GM19351 (cell line): ENCODE data around the gene TNS3.

Source experiments
- ATAC-seq: cut with Tn5 transposase; IDR thresholded peaks from one replicate; pipeline ENCODE4 v1.9.1; 2021; ENCODE audit warnings: mild to moderate bottlenecking, moderate library complexity; ENCODE audit not compliant: unreplicated experiment

TNS3 gene

DNA sequence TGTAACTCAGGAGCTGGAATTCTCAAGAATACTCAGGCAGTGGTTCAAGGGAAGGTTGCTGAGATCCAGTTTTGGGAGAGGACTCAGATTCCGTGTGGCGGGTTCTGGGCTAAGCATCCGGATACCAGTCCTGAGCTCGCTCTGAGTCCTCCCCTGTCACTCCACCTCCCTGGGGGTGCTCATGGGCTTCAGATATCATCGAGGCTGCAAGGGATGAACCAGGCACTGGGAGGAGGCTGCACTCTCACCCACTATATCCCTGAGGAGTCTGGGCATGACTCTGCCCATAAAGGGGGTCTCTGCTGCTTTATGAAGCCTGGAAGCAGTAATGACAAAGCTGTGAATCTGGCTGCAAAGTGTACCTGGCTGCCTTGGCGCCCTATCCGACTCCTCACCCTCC is 188.5 kb downstream of the TNS3 start:
- no peak for ATAC-seq

- no peak for ATAC-seq
These were observed 189.6 kb downstream of the TNS3 start for GRCh38 chr7:47392241-47392759.

- ATAC-seq, result no peak
These were observed 190.2 kb downstream of the TNS3 start for GRCh38 chr7:47391726-47392125.

DNA sequence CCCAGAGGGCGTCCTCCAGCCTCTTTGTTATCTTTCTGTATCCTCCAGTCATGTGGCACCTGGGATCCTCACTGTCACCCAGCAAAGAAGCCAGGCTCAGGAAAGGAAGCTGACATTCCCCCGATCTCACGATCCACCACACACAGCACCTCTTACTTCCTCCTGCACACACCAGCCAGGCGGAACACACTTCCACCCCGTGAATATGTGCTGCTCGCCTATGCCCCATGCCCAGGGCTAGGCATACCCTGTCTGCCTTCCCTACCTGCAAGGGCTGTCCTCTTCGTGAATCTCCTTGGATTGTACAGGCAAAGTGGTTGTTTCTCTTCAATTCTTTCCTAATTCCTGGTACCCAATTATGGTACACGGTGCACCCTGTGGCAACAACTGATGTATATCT is 191.0 kb downstream of the TNS3 start:
- ATAC-seq, result no peak

- ATAC-seq, result no peak
These were observed 191.8 kb downstream of the TNS3 start for GRCh38 chr7:47389923-47390630.

- ATAC-seq, result no peak
These were observed 192.6 kb downstream of the TNS3 start for GRCh38 chr7:47389171-47389922.

DNA sequence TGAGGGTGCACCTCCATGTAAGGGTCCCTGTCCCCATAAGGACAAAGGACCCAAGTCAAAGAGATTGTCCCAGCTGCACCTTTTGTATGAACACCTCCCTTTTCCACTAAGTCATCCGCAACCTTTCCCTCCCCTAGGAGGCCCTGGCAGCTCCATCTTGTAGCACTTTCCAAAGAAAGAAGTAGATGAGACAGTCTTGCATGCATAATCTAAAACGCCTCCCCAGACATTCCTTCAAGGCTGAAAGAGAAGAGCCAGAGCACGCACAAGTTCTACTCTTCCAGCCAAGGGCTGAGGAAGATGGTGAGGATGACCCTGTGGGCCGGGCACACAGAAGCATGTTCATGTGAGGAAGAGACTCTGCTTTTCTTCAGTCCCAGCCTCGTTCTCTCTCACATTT is 194.4 kb downstream of the TNS3 start:
- no peak for ATAC-seq

GRCh38 chr7:47386273-47386835 is 195.6 kb downstream of the TNS3 start:
- no peak for ATAC-seq

DNA sequence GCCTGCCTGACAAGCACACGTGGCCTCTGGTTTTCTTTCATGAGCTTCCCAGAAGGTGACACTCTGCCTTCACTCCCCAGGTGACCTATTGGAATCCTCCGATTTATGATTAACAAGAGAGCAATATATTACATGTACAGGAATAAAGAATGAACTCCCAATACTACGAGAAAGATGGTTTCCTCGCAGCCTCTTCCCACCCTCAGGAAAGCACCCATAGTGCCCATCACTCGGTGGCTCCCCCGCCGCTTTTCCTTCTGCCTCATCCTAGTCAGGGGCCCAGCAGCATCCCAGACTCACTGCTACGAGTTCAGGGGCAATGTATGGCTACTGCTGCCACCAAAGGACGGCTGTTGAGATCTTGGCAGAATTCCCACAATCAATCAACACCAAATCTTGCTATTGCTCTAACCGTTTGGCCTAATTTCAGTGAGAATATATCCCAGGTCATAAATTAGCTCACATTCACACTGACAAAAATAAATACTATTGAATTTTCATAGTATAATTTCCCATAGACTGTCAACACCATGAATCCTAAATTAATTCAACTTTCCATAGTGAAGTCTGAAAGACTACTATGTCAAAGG is 196.3 kb downstream of the TNS3 start:
- no peak for ATAC-seq

DNA sequence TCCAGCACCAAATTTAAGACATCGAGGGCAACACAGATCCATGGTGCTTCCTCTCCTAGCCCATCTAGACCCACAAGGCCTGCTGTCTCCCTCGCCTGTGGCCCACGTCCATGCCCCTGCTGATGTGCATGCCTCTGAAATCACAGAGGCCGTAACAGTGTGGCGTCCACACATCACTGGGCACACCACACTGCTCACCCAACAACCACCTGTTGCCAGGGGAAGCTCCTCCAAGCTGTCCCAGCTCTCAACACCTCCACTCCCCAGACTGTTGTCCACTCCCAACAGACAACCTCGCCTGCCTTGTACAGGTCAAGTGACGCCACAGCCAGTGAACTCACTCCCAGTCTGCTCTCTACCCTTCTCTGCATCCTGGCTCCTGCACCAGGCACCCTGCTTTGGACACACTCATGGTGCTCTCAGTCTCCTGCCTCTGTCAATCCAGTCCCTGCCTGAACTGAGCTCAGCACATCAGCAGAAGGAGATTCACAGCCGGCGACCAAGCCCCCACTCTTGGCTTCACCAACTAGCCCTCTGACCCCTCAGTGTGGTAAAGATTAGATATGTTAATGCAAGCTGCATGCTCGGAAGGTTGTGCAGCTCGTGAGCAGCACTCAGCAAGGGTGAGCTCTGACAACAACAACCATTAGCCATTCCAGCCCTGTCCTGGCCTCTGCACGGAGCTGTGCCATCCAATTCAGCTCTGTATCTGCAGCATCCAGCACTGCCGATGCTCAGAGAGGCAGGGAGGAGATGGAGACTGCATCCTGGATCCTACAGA is 197.0 kb downstream of the TNS3 start:
- ATAC-seq, result no peak

DNA sequence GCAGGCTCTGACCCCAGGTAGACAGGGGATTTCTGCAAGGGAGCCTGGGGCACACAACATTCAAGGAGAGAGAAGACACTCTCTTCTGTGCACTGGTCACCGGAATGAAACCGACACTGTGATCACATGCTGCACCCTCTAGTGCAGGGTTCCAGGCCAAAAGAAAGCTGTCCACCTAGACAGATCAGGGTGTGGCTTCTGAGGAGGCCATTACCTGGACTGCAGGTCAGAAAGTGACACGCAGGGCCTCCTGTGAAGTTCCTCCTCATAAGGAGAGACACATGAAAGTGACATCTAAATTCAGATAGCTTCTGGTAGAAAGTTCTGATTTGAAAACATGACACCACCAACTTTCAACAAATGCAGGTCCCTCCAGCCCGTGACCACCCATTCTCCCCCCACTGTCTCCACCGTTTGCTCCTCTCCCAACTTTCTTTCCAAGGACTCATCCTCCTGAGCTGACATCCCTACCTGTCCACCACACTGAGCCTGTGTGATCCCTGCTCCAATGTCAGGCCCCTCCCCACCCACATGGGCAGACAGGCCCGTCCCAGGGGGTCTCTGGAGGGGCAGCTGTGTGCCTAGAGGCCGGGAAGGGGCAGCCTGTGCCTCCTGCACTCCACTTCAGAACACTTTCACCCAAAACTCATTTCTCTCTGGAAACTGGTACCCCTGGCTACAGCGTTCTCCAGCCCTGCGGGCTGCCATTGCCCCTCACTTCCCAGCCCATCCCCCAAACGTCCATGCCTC is 198.0 kb downstream of the TNS3 start:
- ATAC-seq, result no peak

DNA sequence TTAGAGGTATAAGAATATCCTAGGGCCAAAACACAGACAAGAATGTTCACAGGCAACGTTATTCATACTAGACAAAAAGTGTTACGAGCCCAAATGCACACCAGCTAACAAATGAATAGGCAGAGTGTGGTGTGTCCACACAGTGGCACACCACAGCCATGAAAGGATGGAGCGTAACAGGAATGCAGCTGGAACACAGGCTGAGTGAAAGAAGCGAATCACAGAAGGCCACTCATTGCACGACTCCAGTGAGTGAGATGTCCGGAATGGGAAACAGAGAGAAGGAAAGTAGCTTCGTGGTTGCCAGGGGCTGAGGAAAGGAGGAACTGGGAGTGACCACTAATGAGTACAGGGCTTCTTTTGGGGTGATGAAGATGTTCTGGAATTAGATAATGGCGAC is 198.8 kb downstream of the TNS3 start:
- ATAC-seq, result no peak

DNA sequence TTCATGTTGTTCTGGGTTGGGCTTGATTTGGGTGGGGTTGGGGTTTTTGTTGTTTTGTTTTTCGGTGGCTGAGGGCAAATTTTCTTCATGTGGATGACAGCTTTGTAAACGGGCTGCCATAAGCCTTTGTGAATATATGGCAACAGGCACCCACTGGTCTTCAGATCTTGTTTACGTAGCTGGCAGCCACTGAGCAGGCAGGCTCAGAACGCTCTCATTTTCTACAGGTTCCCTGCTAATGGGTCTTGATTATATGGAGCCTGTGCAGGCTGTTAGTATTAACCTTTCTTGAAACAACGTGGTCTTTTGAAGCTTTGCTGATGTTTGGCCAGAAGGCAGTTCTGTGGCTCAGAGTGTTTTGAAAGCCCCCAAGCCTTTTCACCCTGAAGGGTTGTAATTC is 199.7 kb downstream of the TNS3 start:
- no peak for ATAC-seq

- ATAC-seq, result no peak
These were observed 200.8 kb downstream of the TNS3 start for GRCh38 chr7:47381134-47381495.

DNA sequence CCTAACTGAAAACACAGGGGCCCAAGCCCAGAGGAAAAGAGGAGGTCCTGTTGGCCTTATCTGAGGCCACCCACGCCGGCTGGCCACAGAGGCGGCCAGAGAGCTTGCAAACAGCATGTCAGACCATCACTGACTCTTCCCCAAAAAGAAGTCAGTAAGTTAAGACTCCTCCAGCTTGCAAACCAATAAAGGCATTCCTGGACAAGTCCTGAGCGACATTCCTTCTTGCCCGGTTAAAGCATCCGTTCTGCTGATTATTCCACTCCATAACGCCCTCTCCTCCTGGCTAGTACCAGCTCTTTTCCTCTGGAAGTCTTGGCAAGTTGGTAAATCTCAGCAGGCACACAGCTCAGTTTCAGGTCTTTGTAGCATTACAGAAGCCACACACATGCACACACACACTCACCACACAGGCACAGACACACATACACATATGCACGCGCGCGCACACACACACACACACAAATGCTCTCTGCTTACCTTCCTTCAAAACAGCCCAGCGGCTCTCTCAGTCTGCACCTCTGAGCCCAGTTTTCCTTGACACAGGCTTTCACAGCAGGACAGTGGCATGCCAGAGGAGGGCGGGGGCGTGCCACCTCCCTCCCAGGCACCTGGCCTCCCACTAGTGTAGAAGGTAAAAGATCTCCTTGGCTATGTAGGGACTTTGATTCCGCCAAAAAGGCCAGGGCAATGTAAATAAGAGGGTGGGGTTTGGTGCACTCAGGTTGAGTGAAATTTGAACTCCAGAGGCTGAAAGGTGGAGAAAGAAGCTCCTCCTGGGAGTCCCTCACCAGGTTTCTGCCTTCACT is 201.4 kb downstream of the TNS3 start:
- ATAC-seq, result no peak

DNA sequence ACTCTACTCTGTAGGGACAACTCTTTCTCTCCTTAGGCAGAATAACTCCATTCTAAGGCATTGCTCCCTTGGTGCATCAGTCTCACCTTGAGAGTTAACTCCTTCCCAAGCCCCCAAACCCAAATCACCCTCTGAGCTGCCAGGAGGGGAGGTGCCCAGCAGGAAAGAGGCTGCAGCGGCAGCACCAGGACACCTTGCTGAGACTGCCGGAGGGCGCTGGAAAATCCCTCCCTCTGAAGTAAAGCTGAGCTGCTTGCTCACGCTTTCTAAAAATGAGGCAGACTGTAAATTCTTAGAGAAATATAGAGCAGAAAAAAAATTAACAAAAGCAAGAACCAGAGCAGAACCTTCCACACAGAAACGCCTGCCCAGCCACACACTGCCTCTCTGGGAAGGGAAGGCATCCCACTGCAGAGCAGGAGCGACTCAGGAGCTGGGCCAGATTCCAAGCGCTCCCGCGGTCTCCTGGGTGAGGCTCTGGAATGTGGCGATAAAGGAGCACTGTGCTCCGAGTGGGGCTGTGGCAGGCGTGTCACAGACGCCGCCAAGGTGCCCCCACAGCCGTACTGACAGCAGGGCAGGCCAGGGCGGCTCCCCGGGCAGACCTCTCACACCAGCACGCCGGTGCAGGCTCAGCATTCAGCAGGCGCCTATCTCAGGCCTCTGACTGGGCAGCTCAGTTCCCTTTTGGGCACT is 202.1 kb downstream of the TNS3 start:
- ATAC-seq, result no peak

GRCh38 chr7:47378728-47379395 is 203.0 kb downstream of the TNS3 start:
- ATAC-seq, result no peak

GRCh38 chr7:47377741-47378140 is 204.2 kb downstream of the TNS3 start:
- no peak for ATAC-seq
